Measurements from ENCODE around the gene NEK6.

The NEK6 gene

DNA sequence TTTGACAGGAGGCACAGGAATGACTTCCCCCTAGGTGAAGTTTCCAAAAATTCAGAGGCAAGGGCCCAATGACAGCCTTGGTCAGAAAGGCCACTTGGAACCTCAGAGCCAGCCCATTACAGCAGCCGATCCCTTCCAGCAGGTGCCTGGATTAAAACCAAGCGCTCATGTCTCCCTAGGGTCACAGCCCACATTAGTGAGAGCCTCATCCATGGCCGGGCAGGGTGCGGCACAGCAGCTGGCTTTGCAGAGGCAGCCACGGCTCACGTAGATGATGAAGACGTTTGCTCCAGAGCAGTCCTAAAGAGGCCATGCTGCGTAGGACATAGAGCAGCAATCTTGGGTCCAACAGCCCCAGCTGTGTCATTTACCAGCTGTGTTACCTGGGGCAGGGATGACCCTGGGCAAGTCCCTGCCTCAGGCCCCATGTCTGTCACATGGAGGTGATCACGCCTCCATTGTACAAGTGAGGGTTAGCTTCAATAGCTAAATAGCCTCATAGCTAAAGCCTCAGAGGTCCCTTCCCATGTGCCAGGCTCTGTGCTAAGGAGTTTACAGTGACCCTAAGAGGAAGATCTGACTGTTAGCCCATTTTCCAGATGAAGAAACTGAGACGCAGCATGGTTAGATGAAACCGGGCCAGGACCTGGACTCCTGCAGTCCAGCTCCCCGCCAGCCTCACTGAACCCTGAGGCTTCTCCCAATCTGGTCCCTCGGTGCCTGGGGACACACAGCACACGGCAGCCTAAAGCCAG is 39.2 kb downstream of the NEK6 start:
- no peak for DNase-seq (ENCODE audit: low read depth)

DNA sequence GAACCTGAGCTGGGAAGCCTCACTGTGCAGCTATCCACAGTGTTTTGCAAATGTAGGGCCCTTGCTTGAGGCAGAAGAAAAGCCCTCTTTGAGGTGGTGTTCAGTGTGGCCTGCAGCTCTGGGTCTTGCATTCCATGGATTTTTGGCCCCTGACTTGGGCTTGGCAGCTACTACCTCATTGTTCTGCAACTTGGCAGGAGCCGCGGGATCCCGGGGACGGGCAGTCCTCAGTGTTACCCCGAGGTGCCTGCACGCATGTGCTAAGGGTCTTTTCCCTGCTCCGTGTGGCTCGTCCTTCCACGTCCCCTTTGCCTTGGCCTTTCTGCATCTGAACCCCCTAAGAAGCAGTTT is 39.8 kb downstream of the NEK6 start:
- DNase-seq (ENCODE audit: low read depth) = no peak

DNA sequence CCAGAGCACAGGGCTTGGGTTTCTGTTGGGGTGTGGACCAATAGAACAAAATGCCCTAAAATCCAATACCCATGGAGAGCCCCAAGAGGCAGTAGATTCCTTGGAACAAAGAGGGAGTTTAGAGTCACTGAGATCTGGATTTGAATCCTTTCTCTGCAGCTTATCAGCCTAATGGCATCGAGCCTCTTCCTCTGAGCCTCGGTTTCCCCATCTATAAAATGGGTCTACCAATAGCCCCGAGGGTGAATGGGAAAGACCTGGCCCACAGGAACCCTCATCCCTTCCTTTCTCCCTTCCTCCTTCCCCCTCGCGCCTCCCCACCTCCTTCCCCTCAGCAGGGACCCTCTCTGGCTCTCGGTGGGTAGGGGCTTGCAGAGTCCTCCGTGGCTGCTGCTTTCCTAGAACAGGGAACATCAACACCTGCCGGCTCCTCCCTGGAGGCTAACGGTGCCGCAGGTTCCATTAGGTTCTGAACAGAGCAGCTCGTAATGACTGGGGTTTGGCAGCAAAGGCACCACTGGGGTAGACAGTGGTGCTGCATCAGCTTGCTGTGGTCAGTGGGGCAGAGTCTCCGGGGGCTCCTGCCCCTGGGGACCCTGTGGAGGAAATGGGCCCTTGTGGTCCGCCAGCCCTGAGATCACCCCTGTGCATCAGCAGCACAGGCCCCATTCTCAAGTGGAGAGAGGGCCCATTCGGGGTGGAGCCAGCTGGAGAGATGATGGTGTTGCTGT is 40.3 kb downstream of the NEK6 start:
- DNase-seq (ENCODE audit: low read depth) = no peak

DNA sequence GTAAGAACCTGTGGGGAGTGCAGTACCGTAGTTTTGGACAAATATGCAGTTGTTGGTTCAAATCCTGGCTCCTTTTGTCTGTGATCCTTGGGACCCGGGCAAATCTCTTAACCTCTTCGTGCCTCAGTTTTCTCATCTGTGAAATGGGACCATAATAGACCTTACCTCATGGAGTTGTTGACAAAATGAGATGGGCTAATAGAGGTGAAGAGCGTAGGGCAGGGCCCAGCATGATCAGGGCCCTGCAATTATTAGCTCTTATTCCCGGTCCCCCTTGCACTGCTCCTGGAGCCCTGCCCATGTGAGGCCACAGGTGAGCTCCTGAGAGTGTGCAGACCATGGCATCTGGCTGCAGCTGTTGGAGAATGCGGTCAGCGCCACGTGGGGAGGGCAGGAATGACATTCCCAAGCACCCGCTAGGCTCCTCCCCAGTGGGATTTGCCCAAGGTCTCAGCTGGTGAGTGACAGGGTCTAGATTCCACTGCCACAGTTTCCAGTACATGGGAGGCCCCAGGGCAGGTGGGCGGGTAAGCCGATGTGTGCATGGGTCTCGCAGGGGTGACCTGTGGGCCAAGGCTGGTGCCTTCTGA is 41.0 kb downstream of the NEK6 start:
- no peak for DNase-seq (ENCODE audit: low read depth)

DNA sequence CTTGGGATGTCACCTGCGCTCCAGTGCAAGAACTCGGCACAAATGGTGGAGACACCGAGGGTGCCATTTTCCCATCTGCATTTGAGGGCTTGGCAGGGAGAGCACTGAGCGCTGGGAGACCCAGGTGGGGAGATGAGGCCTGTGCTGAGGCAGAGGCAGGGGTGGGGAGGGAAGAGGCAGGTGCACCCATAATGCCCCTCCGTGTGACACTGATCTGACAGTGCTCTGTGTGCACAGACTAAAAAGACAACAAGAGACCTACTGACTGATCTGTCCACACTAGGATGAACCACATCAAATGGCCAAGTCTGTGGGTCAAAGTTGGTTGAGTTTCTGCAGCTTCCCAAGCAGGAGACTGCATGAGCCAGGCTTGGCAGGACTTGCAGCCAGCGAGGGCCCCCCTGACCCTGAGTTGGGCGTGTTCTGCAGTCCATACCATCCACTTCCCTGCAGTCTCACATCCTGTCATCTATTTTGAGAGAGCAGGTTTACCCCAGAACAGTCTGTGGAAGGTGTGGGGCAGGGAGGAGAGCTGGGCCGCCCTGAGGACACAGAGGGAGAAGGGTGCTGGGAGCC is 41.9 kb downstream of the NEK6 start:
- no peak for DNase-seq (ENCODE audit: low read depth)

DNA sequence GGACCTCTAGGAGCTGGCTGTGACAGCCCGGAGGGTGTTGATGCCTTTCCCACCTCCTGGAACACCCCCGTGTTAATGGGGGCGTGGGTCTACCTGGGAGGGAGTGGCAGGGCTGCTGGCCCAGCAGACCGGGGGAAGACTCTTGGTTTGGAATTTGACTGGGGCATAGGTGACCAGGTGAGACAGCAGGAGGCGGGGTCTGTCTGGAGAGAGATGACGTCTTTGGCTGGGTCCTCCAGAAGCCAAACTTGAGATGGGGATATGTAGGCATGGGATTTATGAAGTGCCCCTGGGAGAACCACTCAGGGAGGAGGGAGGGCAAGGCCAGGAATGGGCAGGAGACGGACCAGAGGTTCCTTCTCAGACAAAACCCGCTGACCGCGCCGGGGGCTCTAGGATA is 42.6 kb downstream of the NEK6 start:
- DNase-seq (ENCODE audit: low read depth) = no peak

DNA sequence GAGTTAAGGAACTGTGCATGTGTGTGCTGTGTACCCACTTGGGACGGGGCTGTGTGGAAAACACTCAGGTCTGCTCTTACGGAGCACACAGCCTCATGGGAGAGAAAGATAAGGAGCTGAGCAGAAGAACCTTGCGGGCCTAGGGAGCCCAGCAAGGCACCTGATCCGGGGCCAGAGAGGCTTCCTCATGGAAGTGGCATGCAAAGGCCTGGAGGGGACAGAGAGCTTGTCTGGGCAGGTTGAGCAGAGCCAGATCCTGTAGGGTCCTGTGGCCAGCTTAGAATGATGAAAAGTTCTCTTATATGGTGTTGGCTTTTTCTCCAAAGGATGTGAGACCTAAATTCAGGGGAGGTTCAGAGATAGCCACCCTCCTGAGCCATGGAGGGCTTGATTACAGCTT is 45.2 kb downstream of the NEK6 start:
- no peak for DNase-seq (ENCODE audit: low read depth)

DNA sequence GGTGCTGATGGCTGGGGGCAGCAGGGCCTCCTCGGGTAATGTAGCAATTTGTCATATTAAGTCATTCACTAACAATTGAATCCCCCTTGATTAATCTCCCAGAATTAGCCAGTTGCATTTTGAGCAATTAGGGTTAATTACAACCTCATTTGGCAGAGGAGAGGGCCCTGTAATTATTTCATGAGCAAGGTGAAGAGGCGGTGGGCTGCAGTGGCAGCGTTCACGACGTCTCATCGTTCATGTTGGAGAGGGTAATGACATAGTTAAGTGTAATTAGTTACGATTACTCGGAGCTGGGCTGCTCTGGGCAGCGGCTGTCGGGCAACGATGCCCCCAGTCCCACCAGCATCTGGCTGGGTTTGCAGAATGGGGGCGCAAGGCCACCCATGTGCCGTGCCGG is 46.0 kb downstream of the NEK6 start:
- DNase-seq (ENCODE audit: low read depth) = no peak

DNA sequence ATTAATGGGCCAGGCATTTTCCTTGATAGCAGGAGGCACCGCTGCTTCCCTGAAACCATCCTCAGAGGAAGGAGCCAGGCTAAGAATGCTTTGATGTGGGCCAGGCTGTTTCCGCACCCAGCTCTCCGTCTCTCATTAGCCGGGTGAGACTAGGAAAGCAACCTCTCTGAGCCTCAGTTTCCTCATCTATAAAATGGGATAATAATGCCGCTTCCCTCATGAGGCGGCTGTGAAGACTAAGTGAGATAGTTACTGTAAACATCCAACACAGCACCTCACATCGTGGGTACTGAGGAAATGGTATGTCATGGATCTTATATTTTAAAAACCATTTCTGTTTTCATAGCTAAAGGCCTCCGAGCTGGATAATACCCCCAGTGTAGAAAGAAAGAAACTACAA is 46.5 kb downstream of the NEK6 start:
- no peak for DNase-seq (ENCODE audit: low read depth)

DNA sequence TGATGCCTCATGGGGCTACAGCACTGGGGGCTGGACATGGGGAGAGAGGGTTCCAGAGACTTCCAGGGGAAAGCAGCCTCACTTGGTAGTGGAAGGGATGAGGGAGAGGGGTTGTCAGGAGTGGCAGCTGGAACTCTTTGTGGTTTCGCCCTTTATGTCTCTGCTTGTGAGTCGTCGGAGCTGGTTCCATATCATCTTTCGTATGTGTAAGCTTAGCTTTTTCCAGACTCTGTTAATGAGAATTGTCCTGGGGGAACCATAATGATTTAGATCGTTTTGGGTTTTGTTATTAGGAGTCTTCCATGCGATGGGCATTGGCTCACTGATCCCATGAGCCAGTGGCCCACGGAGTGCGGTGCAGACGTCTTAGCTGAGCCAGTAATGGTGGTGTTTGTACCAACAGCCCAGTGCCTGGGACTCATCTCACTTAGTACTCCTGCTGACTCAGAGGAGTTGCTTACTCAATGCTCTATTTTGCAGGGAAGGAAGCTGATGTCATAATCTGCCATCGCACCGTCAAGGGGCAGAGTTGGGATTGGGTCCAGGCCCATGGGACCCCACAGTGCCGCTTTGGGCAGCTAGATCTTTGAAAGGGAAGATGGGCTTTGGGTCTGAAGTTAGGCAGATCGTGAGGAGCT is 48.5 kb downstream of the NEK6 start:
- no peak for DNase-seq (ENCODE audit: low read depth)

DNA sequence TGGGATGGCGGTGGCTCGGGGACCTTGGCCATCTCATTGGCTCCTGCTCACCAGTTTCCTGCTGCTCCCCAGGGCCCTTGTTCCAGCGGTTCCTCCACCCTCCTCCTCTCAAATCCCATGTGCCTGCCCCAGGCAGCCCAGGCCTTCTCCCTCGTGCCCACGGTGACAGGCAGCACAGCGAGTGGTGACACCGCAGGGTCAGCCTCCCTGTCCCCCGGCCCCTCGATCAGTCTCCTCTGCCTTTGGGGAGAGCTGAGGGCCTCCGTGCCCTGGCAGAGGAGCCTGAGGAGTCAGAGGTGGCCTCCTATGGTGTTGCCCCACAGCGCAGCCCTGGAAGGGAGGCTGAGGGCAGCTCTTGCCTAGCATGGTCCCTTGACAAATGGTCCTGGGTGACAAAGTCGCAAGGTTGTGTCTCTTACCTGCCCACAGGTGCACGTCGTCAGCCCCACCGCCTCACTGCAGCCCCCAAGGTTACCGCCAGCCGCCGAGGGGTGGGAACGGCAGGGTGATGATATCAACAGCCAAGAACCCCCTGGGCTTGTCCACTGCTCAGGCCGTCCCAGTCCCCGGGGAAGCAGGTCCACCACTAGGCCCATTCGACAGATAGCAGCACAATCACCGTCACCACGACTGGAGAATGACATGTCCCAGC is 49.8 kb downstream of the NEK6 start:
- DNase-seq (ENCODE audit: low read depth) = no peak

DNA sequence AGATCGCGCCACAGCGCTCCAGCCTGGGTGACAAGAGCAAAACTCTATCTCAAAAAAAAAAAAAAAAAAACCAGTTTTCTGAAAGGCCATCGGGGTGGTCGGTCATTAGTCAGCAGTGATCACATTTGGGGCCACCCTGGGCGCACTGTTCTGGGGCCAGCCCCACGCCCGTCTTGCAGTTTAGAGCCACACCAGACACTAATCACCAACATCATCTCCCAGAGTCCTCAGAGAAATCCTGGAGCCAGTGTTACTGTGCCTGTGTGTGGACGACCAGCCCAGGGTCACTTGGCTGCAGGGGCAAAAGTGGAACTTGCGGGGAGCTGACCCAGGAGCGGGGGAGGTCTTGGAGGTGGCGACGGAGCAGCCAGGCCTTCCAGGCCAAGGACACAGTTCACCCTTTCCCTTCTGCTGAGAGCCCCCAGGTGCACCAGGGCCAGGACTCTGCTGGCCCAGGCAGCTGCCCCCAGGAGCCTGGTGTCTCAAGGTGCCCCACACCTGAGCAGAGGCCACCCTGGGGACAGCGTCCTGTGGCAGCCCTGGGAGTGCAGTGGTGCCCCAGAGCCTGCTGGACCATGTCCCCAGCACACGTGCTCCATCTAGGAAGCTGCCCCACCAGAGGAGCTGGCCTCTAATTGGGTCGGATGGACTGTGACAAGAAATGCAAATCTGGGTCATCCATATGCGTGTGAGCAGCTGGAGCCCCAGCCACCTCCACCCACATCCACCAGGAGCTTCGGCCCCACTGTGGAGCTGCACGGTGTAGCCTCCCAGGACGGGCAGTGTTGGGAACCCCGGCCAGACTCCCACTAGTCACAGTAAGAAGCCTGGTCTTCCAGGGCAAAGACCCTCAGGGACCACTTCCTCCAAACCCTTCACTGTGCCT is 51.1 kb downstream of the NEK6 start:
- DNase-seq (ENCODE audit: low read depth) = no peak

DNA sequence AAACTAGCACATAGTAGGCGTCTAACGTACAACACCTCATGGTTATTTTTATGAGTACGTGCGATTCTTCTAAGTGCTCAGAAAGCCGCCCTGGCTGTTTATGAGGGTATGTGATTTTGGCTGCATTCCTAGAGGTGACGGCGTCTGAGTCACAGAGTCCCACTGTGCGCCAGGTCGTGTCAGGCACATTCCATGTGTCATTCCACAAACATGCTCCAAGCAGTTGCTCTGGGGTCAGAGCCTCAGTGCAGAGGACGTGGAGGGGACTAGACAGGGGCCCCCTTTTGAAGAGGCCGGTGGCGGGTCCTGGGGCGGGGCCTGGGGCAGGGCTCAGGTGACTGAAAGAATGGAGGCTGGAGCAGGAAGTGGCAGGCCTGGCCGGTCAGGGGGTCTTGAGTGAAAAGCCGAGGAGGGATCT is 51.9 kb downstream of the NEK6 start:
- no peak for DNase-seq (ENCODE audit: low read depth)

DNA sequence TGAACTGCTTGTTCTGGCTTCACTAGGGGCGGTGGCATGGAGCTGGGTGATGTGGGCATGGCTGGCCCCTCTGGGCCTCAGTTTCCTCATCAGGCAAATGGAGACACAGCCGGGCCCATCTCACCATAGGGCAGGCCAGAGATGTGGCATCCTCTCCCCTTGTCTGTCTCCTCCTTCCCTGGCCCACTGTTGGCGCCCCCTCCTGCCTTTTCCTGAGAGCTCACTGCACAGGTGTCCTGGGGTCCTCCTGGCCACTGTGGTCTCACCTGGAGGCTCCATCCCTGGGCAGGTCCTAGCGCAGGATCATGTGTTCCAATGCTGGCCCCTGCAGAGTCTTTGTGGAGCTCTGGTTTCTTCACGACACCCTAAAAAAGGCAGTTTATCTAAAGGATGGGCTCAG is 53.5 kb downstream of the NEK6 start:
- DNase-seq (ENCODE audit: low read depth) = no peak

DNA sequence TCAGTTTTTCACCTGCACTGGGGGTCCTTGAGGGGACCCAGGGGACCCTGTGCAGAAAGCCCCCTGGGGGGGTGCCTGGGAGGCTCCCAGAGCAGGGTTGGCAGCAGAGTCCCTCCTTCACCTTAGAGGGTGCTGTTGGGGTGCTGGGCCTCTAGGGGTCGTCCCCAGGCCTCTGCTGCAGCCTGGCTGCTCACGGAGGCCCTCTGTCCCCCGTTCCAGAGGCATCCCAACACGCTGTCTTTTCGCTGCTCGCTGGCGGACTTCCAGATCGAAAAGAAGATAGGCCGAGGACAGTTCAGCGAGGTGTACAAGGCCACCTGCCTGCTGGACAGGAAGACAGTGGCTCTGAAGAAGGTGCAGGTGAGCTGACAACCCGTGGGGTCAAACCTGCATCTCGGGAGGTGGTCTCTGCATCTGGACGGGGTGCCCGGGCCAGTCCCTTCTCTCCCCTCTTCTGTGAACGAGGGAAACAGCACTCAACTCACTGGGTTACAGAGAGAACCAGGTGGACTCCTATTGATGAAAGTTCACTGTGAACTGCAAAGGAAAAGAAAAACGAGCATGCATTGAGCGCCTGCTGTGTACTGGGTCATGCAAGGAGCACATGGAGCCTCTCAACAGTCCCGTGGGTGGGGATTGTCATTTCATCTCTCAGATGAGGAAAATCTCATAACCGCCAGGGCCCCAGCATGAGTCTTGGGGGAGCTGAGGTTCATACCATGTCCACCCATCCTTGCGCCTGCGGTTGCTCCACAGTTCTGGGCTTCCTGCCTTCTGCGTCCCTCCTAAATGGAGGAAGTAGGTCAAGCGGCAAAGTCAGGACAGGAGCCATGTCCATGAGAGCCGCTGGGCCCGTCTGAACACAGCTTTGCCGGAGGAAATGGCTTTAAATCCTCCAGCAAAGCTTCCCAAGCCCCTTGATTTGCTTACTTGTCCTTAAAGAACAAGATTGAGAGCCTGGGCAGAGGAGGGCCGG is 54.8 kb downstream of the NEK6 start:
- DNase-seq (ENCODE audit: low read depth) = no peak

DNA sequence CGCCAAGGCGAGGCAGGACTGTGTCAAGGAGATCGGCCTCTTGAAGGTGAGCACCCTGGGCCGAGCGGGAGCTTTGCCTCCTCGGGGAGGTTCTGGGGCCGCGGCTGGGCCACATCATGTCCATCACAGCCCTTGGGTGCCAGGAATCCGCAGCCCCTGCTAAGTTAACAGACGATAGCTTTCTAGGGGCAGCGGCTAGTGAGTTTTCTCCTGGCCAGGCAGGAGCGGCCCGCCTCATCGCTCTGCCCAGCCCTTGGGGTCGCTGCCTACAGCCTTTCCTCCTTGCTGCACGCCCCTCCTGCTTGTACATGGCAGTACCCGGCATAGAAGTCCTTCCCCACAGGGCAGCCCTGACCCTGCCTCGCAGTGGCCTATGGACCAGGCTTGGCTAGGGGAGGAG is 56.2 kb downstream of the NEK6 start:
- no peak for DNase-seq (ENCODE audit: low read depth)

DNA sequence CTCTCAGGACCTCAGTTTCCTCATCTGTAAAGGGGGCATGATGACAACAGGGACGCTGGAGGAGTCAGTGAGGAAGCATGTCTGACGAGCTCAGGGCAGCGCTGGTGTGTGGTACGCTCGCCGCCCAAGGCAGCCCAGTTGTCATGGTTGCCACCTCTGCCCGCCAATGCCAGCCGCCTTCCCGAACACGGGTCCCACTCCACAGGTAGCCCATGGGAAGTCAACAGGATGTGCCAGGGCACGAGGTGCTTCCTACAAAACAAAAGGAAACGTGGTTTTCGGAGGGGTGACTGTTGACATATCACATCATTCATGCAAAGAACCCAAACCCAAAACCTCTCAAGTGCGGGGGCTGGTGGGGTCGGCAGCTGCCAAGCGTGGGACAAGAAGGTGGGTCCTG is 58.1 kb downstream of the NEK6 start:
- no peak for DNase-seq (ENCODE audit: low read depth)

DNA sequence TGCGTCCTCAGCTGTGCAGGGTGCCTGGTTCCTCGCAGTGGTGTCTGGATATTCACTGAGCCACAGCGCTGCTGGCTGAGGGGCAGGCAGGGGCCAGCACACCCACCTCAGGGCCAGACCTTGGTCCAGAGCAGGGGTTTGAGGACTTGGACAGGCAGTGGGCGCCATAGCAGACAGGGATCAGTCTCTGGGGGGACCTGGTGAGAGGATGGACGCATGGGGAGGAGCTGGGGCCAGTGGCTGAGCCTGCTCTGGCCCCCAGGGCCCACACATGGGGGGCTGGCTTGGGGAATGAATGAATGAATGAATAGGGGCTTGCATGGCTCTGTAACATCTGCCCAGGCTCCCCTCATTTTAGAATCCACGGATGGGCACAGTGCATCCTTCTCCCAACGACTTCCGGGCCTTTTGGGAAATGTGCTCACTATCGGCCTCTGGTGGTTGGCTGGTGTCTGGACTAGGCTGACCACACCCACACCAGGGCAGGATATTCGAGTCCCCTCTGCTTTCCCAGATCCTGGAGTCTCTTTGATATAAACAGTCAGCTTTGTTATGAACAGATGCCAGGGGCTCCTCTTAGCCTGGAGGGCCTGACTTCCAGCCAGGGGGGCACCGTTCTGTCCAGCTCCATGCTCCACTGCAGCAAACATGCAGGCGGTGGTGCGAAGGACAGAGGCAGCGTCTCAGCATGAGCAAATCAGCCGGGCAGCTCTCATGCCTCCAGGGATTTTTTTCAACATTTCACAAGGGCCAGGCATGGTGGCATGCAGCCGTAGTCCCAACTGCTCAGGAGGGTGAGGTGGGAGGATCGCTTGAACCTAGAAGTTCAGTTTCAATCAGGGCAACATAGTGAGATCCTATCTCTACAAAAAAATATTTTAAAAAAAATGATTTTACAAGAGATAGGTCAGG is 62.6 kb downstream of the NEK6 start:
- DNase-seq (ENCODE audit: low read depth) = peak; percentile 15

DNA sequence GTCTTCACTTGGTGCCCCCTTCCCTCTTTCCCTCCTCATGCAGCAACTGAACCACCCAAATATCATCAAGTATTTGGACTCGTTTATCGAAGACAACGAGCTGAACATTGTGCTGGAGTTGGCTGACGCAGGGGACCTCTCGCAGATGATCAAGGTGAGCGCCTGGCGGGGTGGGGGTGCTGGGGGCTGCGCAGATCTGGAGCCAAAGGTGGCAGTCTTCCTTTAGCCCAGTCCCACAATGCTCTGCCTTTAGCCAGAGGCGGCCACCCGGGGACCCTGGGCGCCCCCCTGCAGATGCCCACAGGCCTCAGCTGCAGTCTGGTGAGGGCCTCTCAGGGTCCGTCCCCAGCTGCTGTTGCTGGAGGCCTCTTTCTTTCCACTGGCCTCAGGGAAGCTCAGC is 63.7 kb downstream of the NEK6 start:
- no peak for DNase-seq (ENCODE audit: low read depth)
